Lower lobe of right lung (tissue), 2 donors: Measurements from ENCODE around the gene PTPRN2. TPM values are rescaled to one million over a fixed set of nuclear protein-coding genes. Genes with fewer than 3 reads are reported as not detected.

Experiments used
- ATAC-seq, 2 donors: fragments of 200-7000 bp; cut with Tn5 transposase; one replicate each; pipeline ENCODE4 v1.9.1; 2020 to 2022; ENCODE audit warnings: mild to moderate bottlenecking in 2 of 2, moderate library complexity in 2 of 2
- DNase-seq: peaks from one replicate; pipeline ENCODE4 v3.0.0-alpha.2; 2020
- H3K27ac ChIP-seq: fragments of 200-600 bp; one replicate; pipeline ENCODE4 v1.8.0; 2022
- H3K27me3 ChIP-seq: fragments of 200-600 bp; one replicate; pipeline ENCODE4 v1.8.0; 2022; ENCODE audit warnings: low read depth
- H3K36me3 ChIP-seq: fragments of 200-600 bp; one replicate; pipeline ENCODE4 v1.8.0; 2022; ENCODE audit warnings: mild to moderate bottlenecking
- H3K4me1 ChIP-seq: fragments of 200-600 bp; one replicate; pipeline ENCODE4 v1.8.0; 2022
- H3K4me3 ChIP-seq: fragments of 200-600 bp; one replicate; pipeline ENCODE4 v1.8.0; 2022; ENCODE audit warnings: mild to moderate bottlenecking
- H3K9me3 ChIP-seq: fragments of 200-600 bp; one replicate; pipeline ENCODE4 v1.8.0; 2022
- intact Hi-C: fragments of 100-400 bp; cut with DNase I; formaldehyde crosslinking; loops from one replicate; pipeline ENCODE4 v1.11.0; 2022
- total RNA-seq: library from RNA; stranded (reverse); fragmentation: NEBNext Ultra II Directional; extraction: Animal tissue kit (Norgen Biotek cat#: 25700); gene quantifications from one replicate; pipeline ENCODE4 v1.2.1, GENCODE V29; 2021
- TF ChIP-seq, protein P1 (sequence below): fragments of 200-600 bp; IDR thresholded peaks from one replicate; pipeline ENCODE4 v1.8.0; 2022; ENCODE audit warnings: antibody characterized with exemption, mild to moderate bottlenecking
- donor health status: DM: no; HTN: yes; CAD: no; lungs with severe emphysema.

Gene PTPRN2
- total RNA-seq, 1 donor from 2014 or later, result 6.8 TPM

GRCh38 chr7:158472596-158472995, 115.0 kb downstream of the PTPRN2 start:
- no peak for ATAC-seq
- intact Hi-C loops, result no loop called here
- H3K27me3 ChIP-seq, result peaks cover 2% of the 10 kb centered on the region

DNA sequence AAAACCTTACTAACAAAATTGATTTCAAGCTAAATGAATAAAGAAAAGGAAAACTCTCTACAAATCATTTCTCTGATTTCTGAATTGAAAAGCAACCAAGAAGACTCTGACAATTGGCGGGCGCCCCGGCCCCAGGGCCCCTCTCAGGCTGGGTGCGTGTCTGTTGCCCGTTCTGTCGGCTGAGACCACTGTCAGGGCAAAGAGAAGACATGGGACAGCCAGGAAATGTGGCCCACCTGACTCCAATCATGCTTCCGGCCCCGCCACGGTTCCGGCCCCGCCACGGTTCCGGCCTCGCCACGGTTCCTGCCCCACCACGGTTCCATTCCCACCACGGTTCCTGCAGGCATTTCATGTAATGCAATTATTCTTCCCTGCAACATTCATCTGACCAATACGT, 115.9 kb downstream of the PTPRN2 start:
- H3K4me1 ChIP-seq, result peaks cover 7% of the 10 kb centered on the region
- ATAC-seq, result no peak
- intact Hi-C loops, result no loop called here
- H3K9me3 ChIP-seq, result no peaks in the 10 kb centered on the region
- H3K27ac ChIP-seq, result no peak overlapping the region
- TF ChIP-seq, protein P1, sequence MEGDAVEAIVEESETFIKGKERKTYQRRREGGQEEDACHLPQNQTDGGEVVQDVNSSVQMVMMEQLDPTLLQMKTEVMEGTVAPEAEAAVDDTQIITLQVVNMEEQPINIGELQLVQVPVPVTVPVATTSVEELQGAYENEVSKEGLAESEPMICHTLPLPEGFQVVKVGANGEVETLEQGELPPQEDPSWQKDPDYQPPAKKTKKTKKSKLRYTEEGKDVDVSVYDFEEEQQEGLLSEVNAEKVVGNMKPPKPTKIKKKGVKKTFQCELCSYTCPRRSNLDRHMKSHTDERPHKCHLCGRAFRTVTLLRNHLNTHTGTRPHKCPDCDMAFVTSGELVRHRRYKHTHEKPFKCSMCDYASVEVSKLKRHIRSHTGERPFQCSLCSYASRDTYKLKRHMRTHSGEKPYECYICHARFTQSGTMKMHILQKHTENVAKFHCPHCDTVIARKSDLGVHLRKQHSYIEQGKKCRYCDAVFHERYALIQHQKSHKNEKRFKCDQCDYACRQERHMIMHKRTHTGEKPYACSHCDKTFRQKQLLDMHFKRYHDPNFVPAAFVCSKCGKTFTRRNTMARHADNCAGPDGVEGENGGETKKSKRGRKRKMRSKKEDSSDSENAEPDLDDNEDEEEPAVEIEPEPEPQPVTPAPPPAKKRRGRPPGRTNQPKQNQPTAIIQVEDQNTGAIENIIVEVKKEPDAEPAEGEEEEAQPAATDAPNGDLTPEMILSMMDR, result no peak
- H3K36me3 ChIP-seq, result no peaks in the 10 kb centered on the region
- H3K4me3 ChIP-seq, result no peak overlapping the region
- no peak for DNase-seq
- no peaks in the 10 kb centered on the region for H3K27me3 ChIP-seq

More at GRCh38 chr7:158472596-158472995, 115.0 kb downstream of the PTPRN2 start:
- Histone ChIP-seq H3K27ac (no peak overlapping the region), H3K36me3 (no peaks in the 10 kb centered on the region), H3K4me3 (no peak overlapping the region), H3K9me3 (no peaks in the 10 kb centered on the region), H3K4me1 (peaks cover 7% of the 10 kb centered on the region)
- no peak for DNase-seq
- TF ChIP-seq, protein P1, result no peak

DNA sequence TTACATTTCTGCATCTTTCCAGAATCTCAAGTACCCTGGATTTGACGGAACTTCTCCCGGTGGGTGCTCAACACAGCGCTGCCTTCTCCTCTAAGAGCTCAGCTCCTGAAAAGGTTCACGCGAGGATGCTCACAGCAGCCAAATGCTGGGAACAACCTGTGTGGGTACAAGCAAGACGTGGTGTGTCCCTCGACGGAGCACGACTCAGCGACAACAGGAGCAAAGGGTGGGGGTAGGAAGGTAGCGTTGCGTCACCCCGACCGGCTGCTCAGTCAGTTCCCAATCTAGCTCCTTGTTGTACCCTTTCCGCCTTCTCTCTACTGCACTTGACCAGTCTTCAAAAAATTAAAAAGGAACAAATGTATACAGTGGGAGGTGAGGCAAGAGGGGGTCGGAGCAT, 117.3 kb downstream of the PTPRN2 start:
- no peaks in the 10 kb centered on the region for H3K9me3 ChIP-seq
- DNase-seq, result no peak
- ATAC-seq, result no peak
- H3K4me3 ChIP-seq, result no peak overlapping the region
- H3K36me3 ChIP-seq, result no peaks in the 10 kb centered on the region
- no peaks in the 10 kb centered on the region for H3K27me3 ChIP-seq
- intact Hi-C loops, result no loop called here
- H3K4me1 ChIP-seq, result peaks cover 7% of the 10 kb centered on the region
- TF ChIP-seq, protein P1, result no peak
- H3K27ac ChIP-seq, result no peak overlapping the region

GRCh38 chr7:158469396-158470051, 118.1 kb downstream of the PTPRN2 start:
- intact Hi-C loops, result no loop called here
- DNase-seq (no peak), ATAC-seq (no peak)
- Histone ChIP-seq H3K9me3 (no peaks in the 10 kb centered on the region), H3K27ac (no peak overlapping the region), H3K4me3 (no peak overlapping the region), H3K4me1 (peaks cover 7% of the 10 kb centered on the region), H3K36me3 (no peaks in the 10 kb centered on the region), H3K27me3 (no peaks in the 10 kb centered on the region)
- TF ChIP-seq, protein P1, result no peak

GRCh38 chr7:158468700-158469296, 118.8 kb downstream of the PTPRN2 start:
- TF ChIP-seq, protein P1, result no peak
- DNase-seq, result no peak

More at GRCh38 chr7:158468700-158469296, 118.8 kb downstream of the PTPRN2 start:
- H3K27me3 ChIP-seq, result no peaks in the 10 kb centered on the region
- H3K27ac ChIP-seq, result no peak overlapping the region
- no peak overlapping the region for H3K4me3 ChIP-seq
- peak in 1 of 2 donors; percentile 34 for ATAC-seq
- H3K9me3 ChIP-seq, result no peaks in the 10 kb centered on the region
- no peaks in the 10 kb centered on the region for H3K36me3 ChIP-seq
- intact Hi-C loops, result no loop called here
- peaks cover 7% of the 10 kb centered on the region for H3K4me1 ChIP-seq
